HEK293 (cell line): ENCODE results near the gene PPP2R2B.

Source experiments
- BCL11B ChIP-seq: fragments of 450-650 bp; formaldehyde crosslinking; IDR thresholded peaks from 2 replicates; pipeline ENCODE4 v1.5.1; 2016; ENCODE audit warnings: low read depth, missing biosample characterization, missing genetic modification characterization
- CTCF ChIP-seq: fragments of 450-650 bp; formaldehyde crosslinking; IDR thresholded peaks from 2 replicates; pipeline ENCODE4 v1.5.1; 2016; ENCODE audit warnings: missing biosample characterization, missing genetic modification characterization
- HOXA7 ChIP-seq: sonication (generic); formaldehyde crosslinking; IDR thresholded peaks from 2 replicates; pipeline ENCODE4 v1.8.1; 2022; ENCODE audit warnings: missing genetic modification reagents, borderline replicate concordance
- PATZ1 ChIP-seq: fragments of 450-650 bp; formaldehyde crosslinking; IDR thresholded peaks from 2 replicates; pipeline ENCODE4 v1.5.1; 2016; ENCODE audit warnings: missing biosample characterization, missing genetic modification characterization
- TCF7L2 ChIP-seq: IDR thresholded peaks from 2 replicates; pipeline ENCODE4 v1.6.1; 2011; ENCODE audit warnings: low read depth, mild to moderate bottlenecking, inconsistent platforms, low read length, moderate library complexity, borderline replicate concordance
- ZNF423 ChIP-seq: fragments of 450-650 bp; formaldehyde crosslinking; IDR thresholded peaks from 2 replicates; pipeline ENCODE4 v1.5.1; 2016; ENCODE audit warnings: missing biosample characterization, missing genetic modification characterization
- ZNF426 ChIP-seq: fragments of 450-650 bp; formaldehyde crosslinking; IDR thresholded peaks from 2 replicates; pipeline ENCODE4 v1.5.1; 2017; ENCODE audit warnings: missing biosample characterization, missing genetic modification characterization, mild to moderate bottlenecking, inconsistent platforms, moderate library complexity
- ZNF571 ChIP-seq: fragments of 450-650 bp; formaldehyde crosslinking; IDR thresholded peaks from 2 replicates; pipeline ENCODE4 v1.5.0; 2017; ENCODE audit warnings: missing biosample characterization, missing genetic modification characterization
- ZNF776 ChIP-seq: fragments of 450-650 bp; formaldehyde crosslinking; IDR thresholded peaks from 2 replicates; pipeline ENCODE4 v1.5.0; 2017; ENCODE audit warnings: missing biosample characterization, missing genetic modification characterization, borderline replicate concordance
- ZNF791 ChIP-seq: fragments of 450-650 bp; formaldehyde crosslinking; IDR thresholded peaks from 2 replicates; pipeline ENCODE4 v1.5.1; 2016; ENCODE audit warnings: missing biosample characterization, missing genetic modification characterization
- ZSCAN5A ChIP-seq: fragments of 450-650 bp; formaldehyde crosslinking; IDR thresholded peaks from 2 replicates; pipeline ENCODE4 v1.5.1; 2016; ENCODE audit warnings: missing biosample characterization, missing genetic modification characterization

GRCh38 chr5:146697211-146697610, 181.3 kb downstream of the PPP2R2B start:
- TF ChIP-seq TCF7L2 (no peak), ZNF426 (no peak), HOXA7 (CRISPR knock-in tag) (no peak), ZNF571 (tag by site-specific recombination) (no peak), ZSCAN5A (no peak), ZNF776 (no peak), PATZ1 (tag by site-specific recombination) (no peak), CTCF (no peak), ZNF791 (tag by site-specific recombination) (no peak), BCL11B (tag by site-specific recombination) (no peak), ZNF423 (tag by site-specific recombination) (no peak)
